PFSK-1 (cell line): ENCODE data around the gene FEV.

Experiments used
- FOXP2 ChIP-seq: optimal IDR thresholded peaks from 2 replicates; pipeline ENCODE3; 2011; ENCODE audit warnings: borderline replicate concordance, control low read depth, inconsistent platforms; ENCODE audit not compliant: insufficient read depth; ENCODE audit errors: extremely low read length, extremely low read depth
- POLR2AphosphoS5 ChIP-seq: IDR thresholded peaks from 2 replicates; pipeline ENCODE4 v1.6.1; 2012; ENCODE audit warnings: low read depth, mild to moderate bottlenecking, control low read depth, low read length, moderate library complexity
- SIN3A ChIP-seq: IDR thresholded peaks from 2 replicates; pipeline ENCODE4 v1.6.1; 2012; ENCODE audit warnings: mild to moderate bottlenecking, low read length, moderate library complexity, borderline replicate concordance; ENCODE audit not compliant: insufficient read depth
- TAF1 ChIP-seq: IDR thresholded peaks from 2 replicates; pipeline ENCODE4 v1.6.1; 2012; ENCODE audit warnings: low read length, control low read depth, borderline replicate concordance; ENCODE audit not compliant: insufficient read depth
- TF ChIP-seq, protein P1 (sequence below), 2 experiments: IDR thresholded peaks; 2 replicates each; pipeline versions ENCODE4 v1.6.1 to v1.8.0; 2011 to 2012; ENCODE audit warnings: low read depth in 2 of 2, low read length in 2 of 2, control low read depth in 1 of 2, inconsistent platforms in 1 of 2, mild to moderate bottlenecking in 1 of 2, moderate library complexity in 1 of 2; ENCODE audit not compliant: insufficient read depth in 1 of 2

DNA sequence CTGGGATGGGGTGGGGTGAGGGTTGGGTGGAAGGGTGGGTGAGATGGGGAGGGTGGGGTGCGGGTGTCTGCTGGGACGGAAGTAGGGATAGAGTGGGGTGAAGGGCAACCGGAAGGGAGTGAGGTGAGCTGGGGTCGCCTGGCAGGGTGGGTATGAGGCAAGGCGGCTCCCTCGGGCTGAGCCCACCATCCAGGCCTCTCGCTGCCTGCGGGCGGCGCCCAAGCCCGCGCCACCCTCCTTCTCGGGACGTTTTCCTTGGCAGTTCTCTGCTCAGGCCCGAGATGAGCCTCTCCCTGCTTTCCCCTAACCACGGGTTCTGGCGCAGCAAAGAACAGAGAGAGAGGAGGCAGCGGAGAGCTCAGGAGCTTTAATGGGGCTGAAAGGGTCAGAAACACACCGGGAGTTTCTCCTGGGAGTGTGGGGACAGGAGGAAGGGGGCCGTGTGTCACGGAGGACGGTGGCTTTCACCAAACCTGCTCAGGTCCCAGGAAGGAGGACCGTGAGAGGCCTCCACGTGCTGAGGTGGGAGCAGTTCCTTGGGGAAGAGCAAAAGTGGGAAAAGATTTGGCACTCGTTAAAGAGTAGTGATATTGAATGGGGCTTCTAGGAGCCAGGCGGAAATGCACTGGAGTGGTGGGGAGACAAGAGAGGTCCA lies 4.1 kb downstream of the FEV start:
- TF ChIP-seq TAF1: no peak
- no peak for TF ChIP-seq SIN3A
- no peak for TF ChIP-seq POLR2AphosphoS5
- TF ChIP-seq, protein P1, sequence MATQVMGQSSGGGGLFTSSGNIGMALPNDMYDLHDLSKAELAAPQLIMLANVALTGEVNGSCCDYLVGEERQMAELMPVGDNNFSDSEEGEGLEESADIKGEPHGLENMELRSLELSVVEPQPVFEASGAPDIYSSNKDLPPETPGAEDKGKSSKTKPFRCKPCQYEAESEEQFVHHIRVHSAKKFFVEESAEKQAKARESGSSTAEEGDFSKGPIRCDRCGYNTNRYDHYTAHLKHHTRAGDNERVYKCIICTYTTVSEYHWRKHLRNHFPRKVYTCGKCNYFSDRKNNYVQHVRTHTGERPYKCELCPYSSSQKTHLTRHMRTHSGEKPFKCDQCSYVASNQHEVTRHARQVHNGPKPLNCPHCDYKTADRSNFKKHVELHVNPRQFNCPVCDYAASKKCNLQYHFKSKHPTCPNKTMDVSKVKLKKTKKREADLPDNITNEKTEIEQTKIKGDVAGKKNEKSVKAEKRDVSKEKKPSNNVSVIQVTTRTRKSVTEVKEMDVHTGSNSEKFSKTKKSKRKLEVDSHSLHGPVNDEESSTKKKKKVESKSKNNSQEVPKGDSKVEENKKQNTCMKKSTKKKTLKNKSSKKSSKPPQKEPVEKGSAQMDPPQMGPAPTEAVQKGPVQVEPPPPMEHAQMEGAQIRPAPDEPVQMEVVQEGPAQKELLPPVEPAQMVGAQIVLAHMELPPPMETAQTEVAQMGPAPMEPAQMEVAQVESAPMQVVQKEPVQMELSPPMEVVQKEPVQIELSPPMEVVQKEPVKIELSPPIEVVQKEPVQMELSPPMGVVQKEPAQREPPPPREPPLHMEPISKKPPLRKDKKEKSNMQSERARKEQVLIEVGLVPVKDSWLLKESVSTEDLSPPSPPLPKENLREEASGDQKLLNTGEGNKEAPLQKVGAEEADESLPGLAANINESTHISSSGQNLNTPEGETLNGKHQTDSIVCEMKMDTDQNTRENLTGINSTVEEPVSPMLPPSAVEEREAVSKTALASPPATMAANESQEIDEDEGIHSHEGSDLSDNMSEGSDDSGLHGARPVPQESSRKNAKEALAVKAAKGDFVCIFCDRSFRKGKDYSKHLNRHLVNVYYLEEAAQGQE (IDR thresholded peaks at IDR 0.05; ENCODE audit: insufficient read depth in 1 of 2, low read depth in 2 of 2, low read length in 2 of 2): no peak
- no peak for TF ChIP-seq FOXP2
